Activated CD8-positive, alpha-beta T cell treated with anti-CD3 and anti-CD28 coated beads, Interleukin-2, amount 10 ng/mL, durations not matched to agents 7 days and 5 days (primary cell): ENCODE data around the gene TMEM126B. TPM values are rescaled to one million over a fixed set of nuclear protein-coding genes. Genes with fewer than 3 reads are reported as not detected.
"Not testable (repeated sequence)": the region's sequence is repeated elsewhere in the genome, so short reads cannot be mapped to it uniquely, and the experiment has no call there.

Experiments
- ATAC-seq: fragments of 150-1000 bp; cut with Tn5 transposase; one replicate; pipeline ENCODE4 v1.10.0; 2021; ENCODE audit warnings: moderate library complexity
- CTCF ChIA-PET: fragments of 350-600 bp; sonication (Branson Sonifier 250); formaldehyde crosslinking; loops from one replicate; lab custom pipeline; 2021; ENCODE audit warnings: antibody characterized with exemption; lab: Charles Lee
- POLR2A ChIA-PET: fragments of 350-600 bp; sonication (Branson Sonifier 250); formaldehyde crosslinking; loops from one replicate; lab custom pipeline; 2021; ENCODE audit warnings: antibody characterized with exemption; lab: Charles Lee
- DNase-seq: peaks from one replicate; pipeline ENCODE4 v3.0.0-alpha.2; 2020
- H3K27ac Mint-ChIP-seq: one replicate; pipeline ENCODE4 v1.8.0; 2021; ENCODE audit warnings: mild to moderate bottlenecking, mixed read lengths
- H3K27me3 Mint-ChIP-seq: one replicate; pipeline ENCODE4 v1.8.0; 2021; ENCODE audit warnings: low read depth, mixed read lengths
- H3K36me3 Mint-ChIP-seq: one replicate; pipeline ENCODE4 v1.8.0; 2021; ENCODE audit warnings: low read depth, mixed read lengths
- H3K4me1 Mint-ChIP-seq: one replicate; pipeline ENCODE4 v1.8.0; 2021; ENCODE audit warnings: low read depth, mixed read lengths
- H3K4me3 Mint-ChIP-seq: one replicate; pipeline ENCODE4 v1.8.0; 2021; ENCODE audit warnings: mild to moderate bottlenecking, mixed read lengths
- H3K9me3 Mint-ChIP-seq: one replicate; pipeline ENCODE4 v1.8.0; 2022; ENCODE audit warnings: mixed read lengths; ENCODE audit not compliant: insufficient read depth
- total RNA-seq, 2 experiments: library from RNA; stranded (reverse); gene quantifications; one replicate each; pipeline ENCODE4 v1.2.3, GENCODE V29; 2021

Gene TMEM126B
- total RNA-seq, 2 experiments from 2014 or later, result 51.4 to 57.8 TPM

DNA sequence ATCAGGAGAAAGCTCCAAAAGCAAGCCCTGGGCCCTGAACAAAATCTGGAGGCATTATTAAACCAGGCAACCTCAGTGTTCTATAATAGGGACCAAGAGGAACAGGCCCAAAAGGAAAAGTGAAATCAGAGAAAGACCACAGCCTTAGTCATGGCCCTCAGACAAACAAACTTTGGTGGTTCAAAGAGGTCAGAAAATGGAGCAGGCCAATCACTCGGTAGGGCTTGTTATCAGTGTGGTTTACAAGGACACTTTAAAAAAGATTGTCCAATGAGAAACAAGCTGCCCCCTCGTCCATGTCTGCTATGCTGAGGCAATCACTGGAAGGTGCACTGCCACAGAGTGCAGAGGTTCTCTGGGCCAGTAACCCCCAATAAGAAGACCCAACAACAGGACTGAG lies 19.1 kb upstream of the TMEM126B start:
- H3K4me3 Mint-ChIP-seq, H3K36me3 Mint-ChIP-seq, DNase-seq, H3K27ac Mint-ChIP-seq, POLR2A ChIA-PET, H3K9me3 Mint-ChIP-seq, ATAC-seq, CTCF ChIA-PET, H3K27me3 Mint-ChIP-seq: not testable (repeated sequence)
- peaks cover 14% of the 10 kb centered on the region for H3K4me1 Mint-ChIP-seq

DNA sequence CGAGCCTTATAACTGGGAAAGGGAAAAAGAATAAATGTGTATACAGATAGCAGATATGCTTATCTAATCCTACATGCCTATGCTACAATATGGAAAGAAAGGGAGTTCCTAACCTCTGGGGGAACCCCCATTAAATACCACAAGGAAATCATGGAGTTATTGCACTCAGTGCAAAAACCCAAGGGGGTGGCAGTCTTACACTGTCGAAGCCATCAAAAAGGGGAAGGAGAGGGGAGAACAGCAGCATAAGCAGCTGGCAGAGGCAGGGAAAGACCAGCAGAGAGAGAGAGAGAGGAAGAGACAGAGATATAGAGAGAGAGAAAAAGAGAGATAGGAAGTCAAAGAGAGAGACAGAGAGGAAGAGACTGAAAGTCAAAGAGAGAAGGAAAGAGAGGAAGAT lies 16.8 kb upstream of the TMEM126B start:
- H3K27ac Mint-ChIP-seq, ATAC-seq, CTCF ChIA-PET, H3K9me3 Mint-ChIP-seq, H3K36me3 Mint-ChIP-seq, H3K4me3 Mint-ChIP-seq, DNase-seq, H3K27me3 Mint-ChIP-seq, POLR2A ChIA-PET: not testable (repeated sequence)
- H3K4me1 Mint-ChIP-seq, result peaks cover 12% of the 10 kb centered on the region

DNA sequence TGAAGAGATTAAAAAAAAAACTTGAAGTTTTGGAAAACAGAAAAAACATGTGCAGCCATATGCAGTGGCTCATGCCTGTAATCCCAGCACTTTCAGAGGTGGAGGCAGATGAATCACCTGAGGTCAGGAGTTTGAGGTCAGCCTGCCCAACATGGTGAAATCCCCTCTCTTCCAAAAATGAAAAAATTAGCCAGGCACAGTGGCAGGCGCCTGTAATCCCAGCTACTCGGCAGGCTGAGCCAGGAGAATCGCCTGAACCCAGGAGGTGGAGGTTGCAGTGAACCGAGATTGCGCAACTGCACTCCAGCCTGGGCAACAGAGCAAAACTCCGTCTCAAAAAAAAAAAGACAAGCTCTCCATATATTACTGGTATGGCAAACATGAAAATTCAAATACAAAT lies 8.9 kb upstream of the TMEM126B start:
- ATAC-seq (no peak), DNase-seq (no peak)
- no peaks in the 10 kb centered on the region for H3K27me3 Mint-ChIP-seq
- H3K4me3 Mint-ChIP-seq, result no peak overlapping the region
- no peaks in the 10 kb centered on the region for H3K4me1 Mint-ChIP-seq
- POLR2A ChIA-PET, result no interaction called here
- H3K27ac Mint-ChIP-seq, result no peak overlapping the region
- CTCF ChIA-PET, result no interaction called here
- H3K9me3 Mint-ChIP-seq, result no peaks in the 10 kb centered on the region
- no peaks in the 10 kb centered on the region for H3K36me3 Mint-ChIP-seq

GRCh38 chr11:85620256-85620655 lies 8.1 kb upstream of the TMEM126B start:
- peaks cover 3% of the 10 kb centered on the region for H3K27me3 Mint-ChIP-seq
- ChIA-PET POLR2A (no interaction called here), CTCF (no interaction called here)

DNA sequence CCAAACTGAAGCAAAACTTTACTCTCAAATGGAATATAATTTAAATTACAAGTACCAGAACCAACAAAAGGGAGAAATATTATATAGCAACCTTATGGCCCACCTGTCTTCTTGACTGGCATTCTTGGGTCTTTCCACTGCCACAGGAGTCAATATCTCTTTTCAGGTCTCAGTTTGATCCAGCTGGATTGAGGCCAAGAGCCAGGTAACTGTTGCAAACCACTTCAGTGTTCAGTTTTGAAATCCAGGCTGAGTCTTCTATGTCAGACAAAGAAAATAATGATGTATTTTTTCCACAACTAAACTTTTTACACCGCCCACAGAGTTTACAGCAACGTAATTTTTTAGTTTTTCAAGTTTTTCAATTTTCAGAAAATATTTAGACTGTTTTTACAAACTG lies 1.9 kb upstream of the TMEM126B start:
- Mint-ChIP-seq H3K9me3 (no peaks in the 10 kb centered on the region), H3K4me3 (peak overlapping the region; percentile 99), H3K36me3 (peaks cover 9% of the 10 kb centered on the region), H3K27me3 (peaks cover 4% of the 10 kb centered on the region), H3K27ac (no peak overlapping the region), H3K4me1 (peaks cover 40% of the 10 kb centered on the region)
- ATAC-seq (no peak), DNase-seq (no peak)
- POLR2A ChIA-PET, result interaction anchor here (2.6 to 3.9 kb wide), 3 partner anchors 19 to 38 kb away, joined by 7 to 34 read pairs (median 32); partner anchors contain the start of genes CREBZF and TMEM126A
- CTCF ChIA-PET, result interaction anchor here (1.1 kb wide), 1 partner anchor 197 kb away, joined by 3 read pairs; no protein-coding TSS in a partner anchor

More at GRCh38 chr11:85620256-85620655, 8.1 kb upstream of the TMEM126B start:
- no peak overlapping the region for H3K4me3 Mint-ChIP-seq
- H3K4me1 Mint-ChIP-seq, result peaks cover 3% of the 10 kb centered on the region
- no peak for ATAC-seq
- DNase-seq, result no peak
- no peaks in the 10 kb centered on the region for H3K36me3 Mint-ChIP-seq
- H3K27ac Mint-ChIP-seq, result no peak overlapping the region
- no peaks in the 10 kb centered on the region for H3K9me3 Mint-ChIP-seq

DNA sequence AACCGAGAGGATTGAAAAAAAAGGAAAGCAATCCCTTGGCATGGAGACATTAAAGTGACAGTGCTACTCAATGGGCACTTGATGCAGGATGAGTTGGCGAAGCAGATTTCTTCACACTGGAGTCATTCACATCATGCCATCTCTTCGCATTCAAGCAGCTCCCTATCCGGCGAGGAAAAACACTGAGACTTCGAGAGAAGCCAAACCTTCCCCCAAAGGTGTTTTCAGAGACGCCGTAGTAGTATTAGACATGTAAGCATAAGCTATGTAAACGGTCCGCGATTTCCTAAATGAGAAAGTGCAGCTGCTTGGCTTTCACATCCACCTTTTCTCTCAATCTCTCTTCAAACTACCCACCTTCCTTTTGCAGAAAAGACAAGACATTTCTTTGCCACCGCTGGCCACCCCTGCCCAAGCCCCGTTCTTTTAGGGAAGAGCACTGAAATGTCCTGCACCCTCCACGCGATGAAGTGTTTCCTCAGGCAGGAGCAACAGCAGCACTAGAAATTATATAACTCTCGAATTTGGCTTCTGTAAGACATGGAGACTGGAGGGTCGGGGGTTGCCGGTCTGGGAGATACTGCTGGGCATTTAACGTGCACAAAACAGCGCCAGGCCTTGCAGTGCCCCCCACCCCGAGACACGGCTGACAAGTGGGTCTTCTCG lies 928 bp upstream of the TMEM126B start, which contains the start of gene DLG2:
TSS of gene DLG2 (minus strand) at position 13 of the 666 bp plus-strand sequence.
- Mint-ChIP-seq H3K36me3 (peaks cover 15% of the 10 kb centered on the region), H3K27me3 (peaks cover 4% of the 10 kb centered on the region), H3K27ac (peak within 1 kb of the TSS; percentile 91), H3K9me3 (no peaks in the 10 kb centered on the region), H3K4me1 (peaks cover 40% of the 10 kb centered on the region), H3K4me3 (peak within 1 kb of the TSS; percentile 99)
- peak; percentile 25 for DNase-seq
- CTCF ChIA-PET, result interaction anchor here (0.9 to 5.1 kb wide), 4 partner anchors 20 to 199 kb away, joined by 3 to 31 read pairs (median 4); partner anchors contain the start of gene TMEM126A
- POLR2A ChIA-PET, result interaction anchor here (0.6 to 3.9 kb wide), 8 partner anchors 10 to 556 kb away, joined by 3 to 34 read pairs (median 6); partner anchors contain the start of genes CCDC83, CREBZF and TMEM126A
- ATAC-seq, result peak; percentile 1

- Mint-ChIP-seq H3K27ac (peak overlapping the region; percentile 91), H3K4me1 (peaks cover 43% of the 10 kb centered on the region), H3K36me3 (peaks cover 23% of the 10 kb centered on the region), H3K27me3 (peaks cover 4% of the 10 kb centered on the region), H3K9me3 (no peaks in the 10 kb centered on the region), H3K4me3 (peak overlapping the region; percentile 99)
- ATAC-seq (peak; percentile 18), DNase-seq (no peak)
- CTCF ChIA-PET, result interaction anchor here (0.7 to 5.1 kb wide), 5 partner anchors 9 to 197 kb away, joined by 3 to 31 read pairs (median 3); partner anchors contain the start of gene TMEM126A
- POLR2A ChIA-PET, result interaction anchor here (0.6 to 3.9 kb wide), 10 partner anchors 9 to 616 kb away, joined by 3 to 34 read pairs (median 5); partner anchors contain the start of genes CREBZF and TMEM126A
These were observed 463 bp downstream of the TMEM126B start for GRCh38 chr11:85628771-85629341.

DNA sequence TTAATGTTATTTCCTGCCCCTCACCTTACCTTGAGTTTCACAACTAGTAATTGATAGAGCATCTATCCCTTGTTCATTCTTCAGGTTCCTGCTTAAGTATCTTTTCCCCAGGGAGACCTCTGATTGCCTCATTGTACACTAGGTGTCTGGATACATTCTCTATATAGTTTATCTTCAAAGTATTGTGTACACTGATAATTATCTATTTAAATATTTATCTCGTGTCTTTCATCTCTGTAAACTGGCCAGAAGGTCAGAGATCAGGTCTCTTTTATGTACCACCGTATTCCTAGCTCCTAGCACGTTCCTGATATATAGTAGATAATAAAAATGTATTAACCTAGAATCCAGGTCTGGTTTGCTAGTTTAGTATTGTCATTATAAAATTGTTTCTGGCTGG lies 6.4 kb downstream of the TMEM126B start:
- no peak overlapping the region for H3K4me3 Mint-ChIP-seq
- peaks cover 17% of the 10 kb centered on the region for H3K4me1 Mint-ChIP-seq

GRCh38 chr11:85643191-85643614 lies 14.8 kb downstream of the TMEM126B start:
- no peaks in the 10 kb centered on the region for H3K9me3 Mint-ChIP-seq
- H3K27ac Mint-ChIP-seq, result no peak overlapping the region
- no peak for DNase-seq
- no peak overlapping the region for H3K4me3 Mint-ChIP-seq
- no peak for ATAC-seq
- H3K27me3 Mint-ChIP-seq, result peaks cover 31% of the 10 kb centered on the region
- CTCF ChIA-PET, result no interaction called here
- POLR2A ChIA-PET, result no interaction called here
- H3K4me1 Mint-ChIP-seq, result peaks cover 2% of the 10 kb centered on the region
- H3K36me3 Mint-ChIP-seq, result peaks cover 10% of the 10 kb centered on the region

More for the DNA sequence above, 6.4 kb downstream of the TMEM126B start:
- DNase-seq (no peak), ATAC-seq (no peak)
- Mint-ChIP-seq H3K9me3 (no peaks in the 10 kb centered on the region), H3K27me3 (no peaks in the 10 kb centered on the region), H3K27ac (no peak overlapping the region), H3K36me3 (peaks cover 44% of the 10 kb centered on the region)
- ChIA-PET CTCF (interaction anchor here (1.6 kb wide), 1 partner anchor 13 kb away, joined by 4 read pairs; the partner anchor contains the start of gene TMEM126A), POLR2A (interaction anchor here (1.4 kb wide), 1 partner anchor 13 kb away, joined by 6 read pairs; the partner anchor contains the start of gene TMEM126A)

GRCh38 chr11:85647078-85647477 lies 18.7 kb downstream of the TMEM126B start:
- ChIA-PET POLR2A (interaction anchor here (0.5 to 3.3 kb wide), 17 partner anchors 9 to 208 kb away, joined by 3 to 41 read pairs (median 6); partner anchors contain the start of genes CCDC83, CREBZF, DLG2 and SYTL2), CTCF (interaction anchor here (1.2 to 5.6 kb wide), 7 partner anchors 9 to 208 kb away, joined by 3 to 31 read pairs (median 9); partner anchors contain the start of genes CCDC83, CREBZF, DLG2 and TMEM126B)
- Mint-ChIP-seq H3K27me3 (peaks cover 24% of the 10 kb centered on the region), H3K4me3 (peak overlapping the region; percentile 88), H3K9me3 (no peaks in the 10 kb centered on the region), H3K4me1 (peaks cover 31% of the 10 kb centered on the region), H3K36me3 (peaks cover 15% of the 10 kb centered on the region), H3K27ac (peak overlapping the region; percentile 95)
- ATAC-seq, result no peak
- no peak for DNase-seq

DNA sequence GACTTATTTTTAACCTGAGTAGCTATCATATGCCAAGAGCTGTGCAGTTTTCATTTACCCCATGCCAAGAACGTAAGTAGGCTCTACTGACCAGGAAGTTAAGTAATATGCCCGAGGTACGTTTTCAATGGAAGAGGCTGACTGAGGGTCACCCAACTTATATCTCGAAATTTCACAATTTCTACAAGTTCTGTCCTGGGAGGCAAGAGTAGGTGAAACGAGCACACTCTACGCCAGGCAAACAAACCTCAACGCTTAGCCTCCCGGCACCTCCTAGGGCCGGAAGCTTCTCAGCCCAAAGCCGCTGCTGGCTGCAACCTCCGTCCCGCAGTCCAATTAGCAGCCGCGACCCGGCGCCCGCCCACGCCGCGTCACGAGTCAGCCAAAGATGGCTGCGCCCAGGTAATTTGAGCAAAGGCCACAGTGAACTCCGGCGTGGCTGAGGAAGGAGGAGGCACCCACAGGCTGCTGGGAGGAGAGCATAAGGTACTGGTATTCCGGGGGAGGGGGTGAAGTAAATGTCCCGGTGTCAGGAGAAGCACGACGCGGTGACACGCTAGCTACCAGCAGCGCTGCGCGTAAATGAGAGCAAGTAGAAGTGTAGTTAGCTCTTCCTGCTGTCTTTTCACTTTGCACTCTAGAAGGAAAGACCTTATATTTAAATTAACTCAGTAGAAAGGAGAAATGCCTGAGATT lies 19.4 kb downstream of the TMEM126B start, which contains the start of gene TMEM126A:
TSS of gene TMEM126A (plus strand) at position 364 of the 696 bp plus-strand sequence. CDS start 2,289 bp downstream, outside the sequence.
- ChIA-PET POLR2A (interaction anchor here (0.5 to 3.3 kb wide), 21 partner anchors 9 to 223 kb away, joined by 3 to 41 read pairs (median 4); partner anchors contain the start of genes CCDC83, CREBZF, DLG2 and SYTL2), CTCF (interaction anchor here (1.2 to 5.6 kb wide), 7 partner anchors 10 to 207 kb away, joined by 3 to 31 read pairs (median 9); partner anchors contain the start of genes CCDC83, CREBZF, DLG2 and TMEM126B)
- Mint-ChIP-seq H3K27ac (peak within 1 kb of the TSS; percentile 95), H3K4me3 (peak within 1 kb of the TSS; percentile 88), H3K36me3 (peaks cover 18% of the 10 kb centered on the region), H3K9me3 (no peaks in the 10 kb centered on the region), H3K4me1 (peaks cover 35% of the 10 kb centered on the region), H3K27me3 (peaks cover 21% of the 10 kb centered on the region)
- DNase-seq (peak; percentile 94), ATAC-seq (peak; percentile 99)
